Spleen (tissue), 11 donors: ENCODE results near the gene CACNA1A. TPM values are rescaled to one million over a fixed set of nuclear protein-coding genes. Genes with fewer than 3 reads are reported as not detected.

Experiments
- DNase-seq: peaks from one replicate; pipeline ENCODE4 v3.0.0-alpha.2; 2020
- H3K27ac ChIP-seq, 8 donors: fragments of 200-600 bp; sonication (generic) in 7 of 8; 1 replicate in 4 of 8; 2 replicates in 4 of 8; pipeline versions ENCODE4 v1.5.0 to v1.8.0; 2016 to 2021; ENCODE audit warnings: inconsistent platforms in 4 of 8, mild to moderate bottlenecking in 4 of 8, moderate library complexity in 1 of 8
- H3K27me3 ChIP-seq, 7 donors: fragments of 200-600 bp; sonication (generic) in 6 of 7; replicated peaks in 1 of 7; 1 replicate in 4 of 7; 2 replicates in 3 of 7; pipeline versions ENCODE4 v1.5.0 to v1.8.0; 2016 to 2021; ENCODE audit warnings: inconsistent platforms in 3 of 7, mild to moderate bottlenecking in 1 of 7
- H3K36me3 ChIP-seq, 6 donors: fragments of 200-600 bp; sonication (generic) in 5 of 6; 1 replicate in 4 of 6; 2 replicates in 2 of 6; pipeline versions ENCODE4 v1.5.0 to v1.8.0; 2016 to 2021; ENCODE audit warnings: inconsistent platforms in 2 of 6
- H3K4me1 ChIP-seq, 6 donors: fragments of 200-600 bp; sonication (generic) in 5 of 6; 1 replicate in 3 of 6; 2 replicates in 3 of 6; pipeline versions ENCODE4 v1.5.0 to v1.8.0; 2016 to 2021; ENCODE audit warnings: inconsistent platforms in 3 of 6
- H3K4me3 ChIP-seq, 8 donors: fragments of 200-600 bp; sonication (generic) in 7 of 8; 1 replicate in 4 of 8; 2 replicates in 4 of 8; pipeline versions ENCODE4 v1.5.0 to v1.8.0; 2016 to 2021; ENCODE audit warnings: inconsistent platforms in 4 of 8, mild to moderate bottlenecking in 4 of 8, moderate library complexity in 2 of 8
- H3K9me3 ChIP-seq, 8 donors: fragments of 200-600 bp; sonication (generic) in 7 of 8; 1 replicate in 4 of 8; 2 replicates in 4 of 8; pipeline versions ENCODE4 v1.5.0 to v1.8.0; 2016 to 2021; ENCODE audit warnings: inconsistent platforms in 4 of 8
- POLR2A ChIP-seq, 3 donors: fragments of 450-650 bp; IDR thresholded peaks; one replicate each; pipeline ENCODE4 v1.5.1; 2017; ENCODE audit warnings: antibody characterized with exemption in 3 of 3, mild to moderate bottlenecking in 1 of 3
- POLR2AphosphoS5 ChIP-seq, 3 donors: sonication (generic); formaldehyde crosslinking; IDR thresholded peaks; one replicate each; pipeline ENCODE4 v1.5.1; 2017; ENCODE audit warnings: antibody characterized with exemption in 3 of 3
- WGBS, 5 donors: extraction: QIAGEN DNeasy Blood & Tissue Kit in 3 of 5; methylation state at CpG; one replicate each; pipeline versions ENCODE4 v1.1.5 to v1.1.7; 2013 to 2018; 5-methylcytosine and 5-hydroxymethylcytosine counted together
- intact Hi-C: fragments of 100-400 bp; cut with DNase I; formaldehyde crosslinking; loops from one replicate; pipeline ENCODE4 v1.15.0; 2023; ENCODE audit warnings: low total_unique reads
- polyA plus RNA-seq, 3 donors: library from polyadenylated mRNA; stranded (reverse); fragments of 200-250 nt; gene quantifications; one replicate each; pipeline ENCODE4 v1.2.1, GENCODE V29; 2013
- total RNA-seq, 7 donors: library from RNA; depleted of rRNA in 3 of 7; stranded (reverse); fragments of >200 nt in 3 of 7; fragmentation: NEBNext Ultra II Directional in 4 of 7; extraction: Animal tissue kit (Norgen Biotek cat#: 25700) in 4 of 7; gene quantifications; one replicate each; pipeline versions ENCODE4 v1.1.0 to v1.2.1, GENCODE V29; 2016 to 2021
- TF ChIP-seq, protein P1 (sequence below), 11 experiments: fragments of 200-600 bp in 7 of 11; fragments of 450-650 bp in 4 of 11; sonication (generic) in 4 of 11; IDR thresholded peaks in 8 of 11; conservative IDR thresholded peaks in 3 of 11; 1 replicate in 7 of 11; 2 replicates in 4 of 11; pipeline versions ENCODE4 v1.4.0 to v1.8.0; 2016 to 2021; ENCODE audit warnings: antibody characterized with exemption in 11 of 11, inconsistent platforms in 4 of 11, mild to moderate bottlenecking in 1 of 11
- donor health status: healthy with polysubstance abuse.
- donor health status: DM: no; HTN: no; CAD: no; lungs with moderate emphysema.
- donor health status: DM: no; HTN: no; CAD: no.
- donor health status: Bipolar disorder and iron deficiency.
- donor health status: healthy.
- donor health status: DM: no; HTN: no; CAD: no.
- donor health status: DM: yes; HTN: yes; CAD: no.

The CACNA1A gene
- total and polyA plus RNA-seq, 10 donors, result 0.39 to 1.9 (median 0.75) TPM

DNA sequence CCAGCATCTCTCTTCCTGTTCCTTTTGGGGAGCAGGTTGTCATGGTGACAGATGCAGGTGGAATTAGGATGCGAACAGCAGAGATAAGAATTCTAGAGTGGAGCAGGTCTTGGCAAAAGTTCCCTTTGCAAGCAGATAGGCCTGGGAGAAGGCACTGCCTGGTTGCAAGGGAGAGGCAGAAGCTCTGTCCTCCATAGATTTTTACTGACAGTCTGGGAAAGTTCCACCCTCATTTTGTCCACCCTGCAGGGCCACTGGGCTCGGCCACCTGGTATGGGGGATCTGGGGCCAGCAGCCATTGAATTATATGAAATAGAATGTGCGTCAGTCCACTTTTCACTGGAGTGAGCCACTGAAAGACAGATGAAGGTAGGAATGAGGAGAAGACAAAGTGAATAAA is 214.4 kb downstream of the CACNA1A start:
- Histone ChIP-seq H3K4me3 (no peak overlapping the region), H3K27ac (no peak overlapping the region), H3K36me3 (no peaks in the 10 kb centered on the region), H3K9me3 (no peaks in the 10 kb centered on the region), H3K27me3 (no peaks in the 10 kb centered on the region), H3K4me1 (no peaks in the 10 kb centered on the region)
- DNase-seq, result no peak
- no peak for TF ChIP-seq POLR2A (IDR thresholded peaks at IDR 0.05)
- TF ChIP-seq, protein P1, sequence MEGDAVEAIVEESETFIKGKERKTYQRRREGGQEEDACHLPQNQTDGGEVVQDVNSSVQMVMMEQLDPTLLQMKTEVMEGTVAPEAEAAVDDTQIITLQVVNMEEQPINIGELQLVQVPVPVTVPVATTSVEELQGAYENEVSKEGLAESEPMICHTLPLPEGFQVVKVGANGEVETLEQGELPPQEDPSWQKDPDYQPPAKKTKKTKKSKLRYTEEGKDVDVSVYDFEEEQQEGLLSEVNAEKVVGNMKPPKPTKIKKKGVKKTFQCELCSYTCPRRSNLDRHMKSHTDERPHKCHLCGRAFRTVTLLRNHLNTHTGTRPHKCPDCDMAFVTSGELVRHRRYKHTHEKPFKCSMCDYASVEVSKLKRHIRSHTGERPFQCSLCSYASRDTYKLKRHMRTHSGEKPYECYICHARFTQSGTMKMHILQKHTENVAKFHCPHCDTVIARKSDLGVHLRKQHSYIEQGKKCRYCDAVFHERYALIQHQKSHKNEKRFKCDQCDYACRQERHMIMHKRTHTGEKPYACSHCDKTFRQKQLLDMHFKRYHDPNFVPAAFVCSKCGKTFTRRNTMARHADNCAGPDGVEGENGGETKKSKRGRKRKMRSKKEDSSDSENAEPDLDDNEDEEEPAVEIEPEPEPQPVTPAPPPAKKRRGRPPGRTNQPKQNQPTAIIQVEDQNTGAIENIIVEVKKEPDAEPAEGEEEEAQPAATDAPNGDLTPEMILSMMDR (IDR thresholded peaks at IDR 0.05 in 8 of 11, conservative IDR thresholded peaks at IDR 0.05 in 3 of 11), result no peak
- TF ChIP-seq POLR2AphosphoS5 (IDR thresholded peaks at IDR 0.05), result no peak
- WGBS, 5 donors, result 82 to 93% (median 88%) methylated on average over 3 of the region's 3 CpGs
- intact Hi-C loops, result no loop called here

DNA sequence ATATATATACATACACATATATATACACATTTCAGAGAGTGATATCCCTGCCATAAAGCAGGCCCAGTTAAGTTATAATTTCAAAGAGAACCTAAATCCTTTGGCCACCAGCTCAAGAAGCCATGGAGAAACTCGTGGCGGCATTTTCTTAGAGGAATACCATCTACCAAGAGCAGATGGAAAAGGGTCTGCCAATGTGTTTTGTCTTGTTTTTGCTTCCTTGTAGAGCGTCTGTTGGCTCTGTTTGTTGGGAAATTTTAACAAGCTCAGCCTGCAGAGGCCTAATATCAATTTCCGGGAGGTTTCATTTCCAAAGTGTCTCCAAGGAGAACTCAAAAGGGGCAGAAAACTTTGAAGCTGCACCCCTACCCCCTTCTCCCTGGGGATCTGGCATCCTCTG is 215.5 kb downstream of the CACNA1A start:
- DNase-seq, result no peak
- Histone ChIP-seq H3K27me3 (no peaks in the 10 kb centered on the region), H3K9me3 (no peaks in the 10 kb centered on the region), H3K4me1 (no peaks in the 10 kb centered on the region), H3K36me3 (no peaks in the 10 kb centered on the region), H3K4me3 (no peak overlapping the region), H3K27ac (no peak overlapping the region)
- 72 to 92% (median 84%) methylated on average over 4 of the region's 4 CpGs for WGBS, 5 donors
- no peak for TF ChIP-seq POLR2A (IDR thresholded peaks at IDR 0.05)
- TF ChIP-seq POLR2AphosphoS5 (IDR thresholded peaks at IDR 0.05), result no peak
- TF ChIP-seq, protein P1 (IDR thresholded peaks at IDR 0.05 in 8 of 11, conservative IDR thresholded peaks at IDR 0.05 in 3 of 11), result no peak
- intact Hi-C loops, result no loop called here

DNA sequence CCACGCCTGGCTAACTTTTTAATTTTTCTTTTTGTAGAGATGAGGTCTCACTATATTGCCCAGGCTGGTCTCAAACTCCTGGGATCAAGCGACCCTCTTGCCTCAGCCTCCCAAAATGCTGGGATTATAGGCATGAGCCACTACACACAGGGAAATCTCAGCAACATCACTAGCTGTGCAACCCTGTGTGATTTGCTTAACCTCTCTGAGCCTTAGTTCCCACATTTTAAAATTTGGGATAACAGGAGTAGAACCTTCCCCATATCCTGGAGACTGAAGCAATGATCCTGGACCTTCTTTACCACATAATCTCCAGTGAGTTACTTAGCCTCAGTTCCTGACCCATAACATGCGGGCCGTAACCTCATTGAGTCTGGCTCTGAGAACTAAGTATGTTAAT is 217.0 kb downstream of the CACNA1A start:
- intact Hi-C loops, result no loop called here
- H3K9me3 ChIP-seq, result no peaks in the 10 kb centered on the region
- TF ChIP-seq POLR2AphosphoS5 (IDR thresholded peaks at IDR 0.05), result no peak
- TF ChIP-seq, protein P1 (IDR thresholded peaks at IDR 0.05 in 8 of 11, conservative IDR thresholded peaks at IDR 0.05 in 3 of 11), result no peak
- TF ChIP-seq POLR2A (IDR thresholded peaks at IDR 0.05), result no peak
- H3K27ac ChIP-seq, result no peak overlapping the region
- H3K36me3 ChIP-seq, result no peaks in the 10 kb centered on the region
- H3K4me3 ChIP-seq, result no peak overlapping the region
- no peaks in the 10 kb centered on the region for H3K27me3 ChIP-seq
- WGBS, 5 donors, result 80 to 89% (median 88%) methylated on average over 4 of the region's 4 CpGs
- H3K4me1 ChIP-seq, result no peaks in the 10 kb centered on the region
- no peak for DNase-seq

DNA sequence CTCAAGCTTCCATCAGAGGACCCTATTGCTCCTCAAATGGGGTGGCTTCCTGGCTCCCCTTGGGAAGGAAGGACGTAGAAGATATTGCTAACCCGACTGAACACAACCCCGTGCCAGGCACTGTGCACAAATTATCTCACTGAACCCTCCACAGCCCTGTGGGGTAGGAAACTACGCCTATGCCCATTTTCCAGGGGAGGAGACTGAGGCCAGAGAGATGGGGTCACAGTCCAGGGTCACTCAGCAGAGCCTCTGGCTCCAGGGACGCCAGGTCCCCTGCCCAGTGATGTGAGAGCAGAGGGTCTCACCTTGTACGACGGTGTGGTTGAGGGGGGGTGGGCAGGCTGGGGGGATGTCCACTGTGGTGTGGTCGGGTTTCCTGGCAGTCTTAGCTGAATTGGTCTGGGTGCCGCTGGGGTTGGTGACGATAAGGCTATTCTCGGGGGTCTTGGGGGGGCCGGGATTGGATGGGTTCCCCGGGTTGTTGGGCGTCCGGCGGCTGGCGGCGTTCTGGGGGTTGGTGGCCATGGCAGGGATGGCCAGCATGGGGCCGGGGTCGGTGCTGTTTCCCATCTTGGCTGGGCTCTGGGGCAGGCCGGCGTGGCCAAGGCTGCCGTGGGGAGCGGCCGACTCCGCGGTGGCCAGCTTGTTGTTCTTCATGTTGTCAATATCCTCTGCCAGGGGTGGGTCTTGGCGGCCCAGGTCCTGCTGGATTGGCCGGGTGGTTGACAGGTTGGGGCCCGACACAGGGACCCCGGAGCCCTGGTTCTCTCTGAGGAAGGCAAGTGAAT is 219.9 kb downstream of the CACNA1A start:
- H3K9me3 ChIP-seq, result no peaks in the 10 kb centered on the region
- WGBS, 5 donors, result 84 to 94% (median 90%) methylated on average over 16 to 31 of the region's 31 CpGs
- intact Hi-C loops, result no loop called here
- no peaks in the 10 kb centered on the region for H3K36me3 ChIP-seq
- no peak overlapping the region for H3K4me3 ChIP-seq
- H3K4me1 ChIP-seq, result no peaks in the 10 kb centered on the region
- TF ChIP-seq, protein P1 (IDR thresholded peaks at IDR 0.05 in 8 of 11, conservative IDR thresholded peaks at IDR 0.05 in 3 of 11), result no peak
- TF ChIP-seq POLR2A (IDR thresholded peaks at IDR 0.05) (no peak), POLR2AphosphoS5 (IDR thresholded peaks at IDR 0.05) (no peak)
- peaks cover 0 to 22% (median 0%) of the 10 kb centered on the region in 7 donors for H3K27me3 ChIP-seq
- no peak for DNase-seq
- no peak overlapping the region for H3K27ac ChIP-seq
